ENCODE results near the gene NAV2. TPM values are rescaled to one million over a fixed set of nuclear protein-coding genes. Genes with fewer than 3 reads are reported as not detected.

Gene NAV2
- total RNA-seq, 1 experiment from 2014 or later: 23.3 TPM

- Histone ChIP-seq H3K4me3 (no peak overlapping the region), H3K9me2 (ENCODE audit: insufficient read depth) (no peaks in the 10 kb centered on the region), H3K4me1 (replicated peaks; ENCODE audit: insufficient read depth) (peaks cover 16% of the 10 kb centered on the region), H4K20me1 (ENCODE audit: insufficient read depth) (no peaks in the 10 kb centered on the region; the same call in none of the 2 replicates), H3F3A (ENCODE audit: insufficient read depth, low read depth) (peaks cover 11% of the 10 kb centered on the region; the same call in 1 of the 2 replicates), H3K4me2 (no peak overlapping the region), H2AFZ (no peak overlapping the region), H3K9me3 (ENCODE audit: insufficient read depth, low read depth) (no peaks in the 10 kb centered on the region; the same call in 1 of the 2 replicates), H3K27me3 (ENCODE audit: insufficient read depth, low read depth) (no peaks in the 10 kb centered on the region), H3K27ac (no peak overlapping the region), H3K36me3 (ENCODE audit: low read depth) (peaks cover 14% of the 10 kb centered on the region), H3K79me2 (ENCODE audit: low read depth) (no peaks in the 10 kb centered on the region)
- CTCF ChIA-PET: no interaction called here
- intact Hi-C loops (cut with micrococcal nuclease; ENCODE audit: unreplicated experiment): no loop called here
- DNase-seq: no peak
- POLR2A ChIA-PET (ENCODE audit: unreplicated experiment): no interaction called here
- TF ChIP-seq EZH2 (IDR thresholded peaks at IDR 0.05; ENCODE audit: low read depth) (no peak), CTCF (conservative IDR thresholded peaks at IDR 0.05) (no peak)
- BruUV-seq (replicated peaks): no TSS peak
These were observed 119.6 kb downstream of the NAV2 start for GRCh38 chr11:19832086-19832750.

GRCh38 chr11:19832901-19833300 lies 120.3 kb downstream of the NAV2 start:
- no peak for DNase-seq
- peaks cover 16% of the 10 kb centered on the region for H3K4me1 ChIP-seq (replicated peaks; ENCODE audit: insufficient read depth)
- H3K9me3 ChIP-seq (ENCODE audit: insufficient read depth, low read depth): no peaks in the 10 kb centered on the region; the same call in 1 of the 2 replicates
- no peaks in the 10 kb centered on the region for H3K79me2 ChIP-seq (ENCODE audit: low read depth)
- no peak overlapping the region for H3K4me2 ChIP-seq
- peaks cover 11% of the 10 kb centered on the region; the same call in 1 of the 2 replicates for H3F3A ChIP-seq (ENCODE audit: insufficient read depth, low read depth)
- no TSS peak for BruUV-seq (replicated peaks)
- CTCF ChIA-PET: no interaction called here
- no peaks in the 10 kb centered on the region for H3K27me3 ChIP-seq (ENCODE audit: insufficient read depth, low read depth)
- no peak overlapping the region for H3K27ac ChIP-seq
- no peaks in the 10 kb centered on the region; the same call in none of the 2 replicates for H4K20me1 ChIP-seq (ENCODE audit: insufficient read depth)
- POLR2A ChIA-PET (ENCODE audit: unreplicated experiment): no interaction called here
- intact Hi-C loops (cut with micrococcal nuclease; ENCODE audit: unreplicated experiment): no loop called here
- TF ChIP-seq CTCF (conservative IDR thresholded peaks at IDR 0.05): no peak
- TF ChIP-seq EZH2 (IDR thresholded peaks at IDR 0.05; ENCODE audit: low read depth): no peak
- peaks cover 14% of the 10 kb centered on the region for H3K36me3 ChIP-seq (ENCODE audit: low read depth)
- no peak overlapping the region for H3K4me3 ChIP-seq
- no peak overlapping the region for H2AFZ ChIP-seq
- H3K9me2 ChIP-seq (ENCODE audit: insufficient read depth): no peaks in the 10 kb centered on the region

- Histone ChIP-seq H3K79me2 (ENCODE audit: low read depth) (no peaks in the 10 kb centered on the region), H4K20me1 (ENCODE audit: insufficient read depth) (no peaks in the 10 kb centered on the region; the same call in 1 of the 2 replicates), H3K36me3 (ENCODE audit: low read depth) (peaks cover 14% of the 10 kb centered on the region), H3K4me1 (replicated peaks; ENCODE audit: insufficient read depth) (peaks cover 2% of the 10 kb centered on the region), H3K9me3 (ENCODE audit: insufficient read depth, low read depth) (no peaks in the 10 kb centered on the region; the same call in 1 of the 2 replicates), H3K4me2 (no peak overlapping the region), H3K27ac (no peak overlapping the region), H3K9me2 (ENCODE audit: insufficient read depth) (no peaks in the 10 kb centered on the region), H3K27me3 (ENCODE audit: insufficient read depth, low read depth) (no peaks in the 10 kb centered on the region), H3K4me3 (no peak overlapping the region), H2AFZ (no peak overlapping the region), H3F3A (ENCODE audit: insufficient read depth, low read depth) (no peaks in the 10 kb centered on the region)
- intact Hi-C loops (cut with micrococcal nuclease; ENCODE audit: unreplicated experiment): no loop called here
- TF ChIP-seq CTCF (conservative IDR thresholded peaks at IDR 0.05): no peak
- TF ChIP-seq EZH2 (IDR thresholded peaks at IDR 0.05; ENCODE audit: low read depth): no peak
- ChIA-PET POLR2A (ENCODE audit: unreplicated experiment) (no interaction called here), CTCF (no interaction called here)
- BruUV-seq (replicated peaks): no TSS peak
- no peak for DNase-seq
These were observed 122.1 kb downstream of the NAV2 start for GRCh38 chr11:19834771-19835170.

All from PC-9 (cell line).